Neural progenitor cell (in vitro differentiated cells): Measurements from ENCODE around the gene KIF1B. TPM values are rescaled to one million over a fixed set of nuclear protein-coding genes. Genes with fewer than 3 reads are reported as not detected.

Experiments used
- DNase-seq: peaks from one replicate; pipeline ENCODE4 v3.0.0-alpha.2; 2016; ENCODE audit warnings: low spot score
- H2AFZ ChIP-seq: fragments of 200-600 bp; sonication (generic); replicated peaks from 2 replicates; pipeline ENCODE4 v1.6.1; 2016; ENCODE audit warnings: antibody characterized with exemption
- H3F3A ChIP-seq: fragments of 200-600 bp; sonication (generic); 2 replicates; pipeline ENCODE4 v1.6.1; 2016; ENCODE audit warnings: antibody characterized with exemption, low read depth
- H3K27ac ChIP-seq: fragments of 200-600 bp; sonication (generic); 2 replicates; pipeline ENCODE4 v1.5.1; 2016; ENCODE audit warnings: mild to moderate bottlenecking
- H3K27me3 ChIP-seq: fragments of 200-600 bp; sonication (generic); 2 replicates; pipeline ENCODE4 v1.6.1; 2016; ENCODE audit warnings: mild to moderate bottlenecking, moderate library complexity
- H3K36me3 ChIP-seq: fragments of 200-600 bp; sonication (generic); 2 replicates; pipeline ENCODE4 v1.5.1; 2016
- H3K4me1 ChIP-seq: fragments of 200-600 bp; sonication (generic); 2 replicates; pipeline ENCODE4 v1.6.1; 2016; ENCODE audit warnings: mixed run types
- H3K4me2 ChIP-seq: fragments of 200-600 bp; sonication (generic); 2 replicates; pipeline ENCODE4 v1.6.1; 2016
- H3K4me3 ChIP-seq: fragments of 200-600 bp; sonication (generic); 2 replicates; pipeline ENCODE4 v1.5.1; 2016
- H3K79me2 ChIP-seq: fragments of 200-600 bp; sonication (generic); 2 replicates; pipeline ENCODE4 v1.6.1; 2016; ENCODE audit warnings: low read depth
- H3K9ac ChIP-seq: fragments of 200-600 bp; sonication (generic); 2 replicates; pipeline ENCODE4 v1.6.1; 2016
- H3K9me3 ChIP-seq: fragments of 200-600 bp; sonication (generic); 2 replicates; pipeline ENCODE4 v1.5.1; 2016; ENCODE audit warnings: low read depth
- H4K20me1 ChIP-seq: fragments of 200-600 bp; sonication (generic); 2 replicates; pipeline ENCODE4 v1.6.1; 2016; ENCODE audit warnings: low read depth
- H3K27ac Mint-ChIP-seq: 3 replicates; pipeline ENCODE4 v1.8.0; 2021; ENCODE audit warnings: mixed read lengths
- H3K27me3 Mint-ChIP-seq: 2 replicates; pipeline ENCODE4 v1.8.0; 2022; ENCODE audit warnings: low read depth, mild to moderate bottlenecking, inconsistent platforms, moderate library complexity, mixed read lengths; ENCODE audit not compliant: insufficient read depth
- H3K36me3 Mint-ChIP-seq: 3 replicates; pipeline ENCODE4 v1.8.0; 2021; ENCODE audit warnings: mixed read lengths
- H3K4me1 Mint-ChIP-seq: 3 replicates; pipeline ENCODE4 v1.8.0; 2021; ENCODE audit warnings: mixed read lengths
- H3K4me3 Mint-ChIP-seq: 3 replicates; pipeline ENCODE4 v1.8.0; 2021; ENCODE audit warnings: mild to moderate bottlenecking, moderate library complexity, mixed read lengths
- H3K9me3 Mint-ChIP-seq: 3 replicates; pipeline ENCODE4 v1.8.0; 2020; ENCODE audit warnings: mixed read lengths
- CTCF ChIP-seq: fragments of 200-600 bp; sonication (generic); IDR thresholded peaks from 2 replicates; pipeline ENCODE4 v1.5.1; 2017; ENCODE audit warnings: antibody characterized with exemption, mild to moderate bottlenecking
- EZH2 ChIP-seq: fragments of 200-600 bp; sonication (generic); IDR thresholded peaks from 2 replicates; pipeline ENCODE4 v1.6.1; 2017; ENCODE audit warnings: antibody characterized with exemption, mild to moderate bottlenecking, moderate library complexity
- EZH2phosphoT487 ChIP-seq: fragments of 200-600 bp; sonication (generic); IDR thresholded peaks from 2 replicates; pipeline ENCODE4 v1.6.1; 2017; ENCODE audit warnings: antibody characterized with exemption
- total RNA-seq: library from RNA; depleted of rRNA; stranded (reverse); fragments of >200 nt; gene quantifications from 2 replicates; pipeline ENCODE4 v1.2.3, GENCODE V29; 2015; ENCODE audit warnings: low replicate concordance

KIF1B gene
- total RNA-seq, 1 donor from 2014 or later: 52.0 TPM

DNA sequence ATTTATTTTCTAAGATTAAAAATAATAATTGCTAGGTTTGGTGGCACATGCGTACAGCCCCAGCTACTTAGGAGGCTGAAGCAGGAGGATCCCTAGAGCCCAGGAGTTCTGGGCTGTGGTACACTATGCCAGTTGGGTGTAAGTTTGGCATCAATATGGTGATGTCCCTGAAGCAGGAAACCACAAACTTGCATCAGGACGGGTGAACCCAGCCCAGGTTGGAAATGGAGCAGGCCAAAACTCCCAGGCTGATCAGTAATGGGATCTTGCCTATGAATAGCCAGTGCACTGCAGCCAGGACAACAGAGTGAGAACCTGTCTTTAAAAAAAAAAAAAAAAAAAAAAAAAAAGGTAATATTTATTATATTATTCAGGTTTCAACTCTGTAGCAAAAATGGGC, 96.1 kb downstream of the KIF1B start:
- DNase-seq: no peak
- peaks cover 22% of the 10 kb centered on the region for H3K4me1 Mint-ChIP-seq
- Histone ChIP-seq H3F3A (peaks cover 9% of the 10 kb centered on the region), H3K27ac (no peak overlapping the region), H3K79me2 (peaks cover under 1% of the 10 kb centered on the region), H3K27me3 (no peaks in the 10 kb centered on the region), H3K4me2 (no peak overlapping the region), H3K9ac (no peak overlapping the region), H2AFZ (no peak overlapping the region), H3K9me3 (no peaks in the 10 kb centered on the region), H3K36me3 (no peaks in the 10 kb centered on the region), H3K4me1 (peaks cover 18% of the 10 kb centered on the region), H3K4me3 (no peak overlapping the region), H4K20me1 (peaks cover 22% of the 10 kb centered on the region)
- H3K27ac Mint-ChIP-seq: no peak overlapping the region
- peaks cover 36% of the 10 kb centered on the region for H3K36me3 Mint-ChIP-seq
- TF ChIP-seq EZH2phosphoT487 (no peak), EZH2 (no peak), CTCF (no peak)
- no peaks in the 10 kb centered on the region for H3K9me3 Mint-ChIP-seq
- H3K4me3 Mint-ChIP-seq: no peak overlapping the region
- no peaks in the 10 kb centered on the region for H3K27me3 Mint-ChIP-seq

- Histone ChIP-seq H3F3A (no peaks in the 10 kb centered on the region), H3K9me3 (no peaks in the 10 kb centered on the region)
Measured at GRCh38 chr1:10308001-10308400, 97.6 kb downstream of the KIF1B start.

DNA sequence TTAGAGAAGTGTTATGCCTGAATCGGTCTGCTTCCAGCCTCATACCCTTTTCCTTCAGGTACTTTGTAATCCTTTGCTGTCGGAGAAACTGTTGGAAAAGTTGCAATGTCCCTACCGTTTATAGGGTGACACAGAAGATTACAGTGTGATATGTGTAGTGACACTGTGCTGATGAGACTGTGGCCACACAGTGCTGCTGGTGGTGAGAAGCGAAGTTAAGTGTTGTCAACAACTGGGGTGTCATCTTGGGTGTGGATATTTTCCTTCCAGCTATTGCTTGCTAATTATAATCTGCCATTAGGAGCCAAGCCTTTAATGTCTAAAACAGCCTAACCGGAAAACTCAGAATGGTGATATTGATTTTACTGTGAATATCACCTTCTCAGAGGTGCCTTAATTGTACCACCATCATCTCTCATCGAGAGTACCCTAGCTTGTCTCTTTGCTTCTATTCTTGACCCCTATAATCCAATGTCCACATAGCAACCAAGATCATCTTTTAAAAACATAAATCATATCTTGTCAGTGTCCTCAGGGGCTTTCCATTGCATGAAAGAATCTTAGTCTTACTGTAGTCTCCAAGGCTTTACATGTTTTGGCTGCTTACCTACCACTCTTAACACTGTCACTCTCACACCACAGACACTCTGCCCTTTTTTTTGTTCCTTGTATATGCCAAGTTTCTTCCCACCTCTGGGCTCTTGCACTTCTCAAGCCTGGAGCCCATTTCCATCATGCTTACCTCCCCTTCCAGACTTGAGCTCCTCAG, 99.1 kb downstream of the KIF1B start:
- no peaks in the 10 kb centered on the region for H3K27me3 ChIP-seq
- no peak overlapping the region for H3K27ac ChIP-seq
- H3K4me1 Mint-ChIP-seq: no peaks in the 10 kb centered on the region
- H2AFZ ChIP-seq: no peak overlapping the region
- H3K4me3 ChIP-seq: no peak overlapping the region
- no peaks in the 10 kb centered on the region for H3F3A ChIP-seq
- DNase-seq: no peak
- no peak overlapping the region for H3K27ac Mint-ChIP-seq
- no peak overlapping the region for H3K4me3 Mint-ChIP-seq
- TF ChIP-seq CTCF (no peak), EZH2 (no peak), EZH2phosphoT487 (no peak)
- H3K79me2 ChIP-seq: no peaks in the 10 kb centered on the region
- H3K9me3 ChIP-seq: no peaks in the 10 kb centered on the region
- H3K4me2 ChIP-seq: no peak overlapping the region
- H3K27me3 Mint-ChIP-seq: peaks cover 2% of the 10 kb centered on the region
- no peaks in the 10 kb centered on the region for H3K9me3 Mint-ChIP-seq
- no peaks in the 10 kb centered on the region for H3K36me3 ChIP-seq
- H3K4me1 ChIP-seq: no peaks in the 10 kb centered on the region
- H3K36me3 Mint-ChIP-seq: peaks cover 29% of the 10 kb centered on the region
- no peaks in the 10 kb centered on the region for H4K20me1 ChIP-seq
- H3K9ac ChIP-seq: no peak overlapping the region

More at GRCh38 chr1:10308001-10308400, 97.6 kb downstream of the KIF1B start:
- DNase-seq: no peak
- Mint-ChIP-seq H3K36me3 (peaks cover 43% of the 10 kb centered on the region), H3K9me3 (no peaks in the 10 kb centered on the region), H3K27me3 (no peaks in the 10 kb centered on the region), H3K27ac (no peak overlapping the region), H3K4me3 (no peak overlapping the region), H3K4me1 (peaks cover 10% of the 10 kb centered on the region)
- no peak overlapping the region for H2AFZ ChIP-seq
- no peaks in the 10 kb centered on the region for H3K79me2 ChIP-seq
- H3K4me1 ChIP-seq: peaks cover 3% of the 10 kb centered on the region
- H3K4me2 ChIP-seq: no peak overlapping the region
- no peaks in the 10 kb centered on the region for H3K36me3 ChIP-seq
- peaks cover 7% of the 10 kb centered on the region for H4K20me1 ChIP-seq
- no peak overlapping the region for H3K9ac ChIP-seq
- no peaks in the 10 kb centered on the region for H3K27me3 ChIP-seq
- H3K4me3 ChIP-seq: no peak overlapping the region
- H3K27ac ChIP-seq: no peak overlapping the region
- TF ChIP-seq CTCF: no peak
- TF ChIP-seq EZH2: no peak
- no peak for TF ChIP-seq EZH2phosphoT487
